GM19468 (cell line): ENCODE data around the gene ABCA9.

Experiments used
- ATAC-seq: cut with Tn5 transposase; IDR thresholded peaks from one replicate; pipeline ENCODE4 v1.9.1; 2021; ENCODE audit warnings: mild to moderate bottlenecking, moderate library complexity, moderate number of reproducible peaks; ENCODE audit not compliant: unreplicated experiment; ENCODE audit errors: extremely low read depth

ABCA9 gene

DNA sequence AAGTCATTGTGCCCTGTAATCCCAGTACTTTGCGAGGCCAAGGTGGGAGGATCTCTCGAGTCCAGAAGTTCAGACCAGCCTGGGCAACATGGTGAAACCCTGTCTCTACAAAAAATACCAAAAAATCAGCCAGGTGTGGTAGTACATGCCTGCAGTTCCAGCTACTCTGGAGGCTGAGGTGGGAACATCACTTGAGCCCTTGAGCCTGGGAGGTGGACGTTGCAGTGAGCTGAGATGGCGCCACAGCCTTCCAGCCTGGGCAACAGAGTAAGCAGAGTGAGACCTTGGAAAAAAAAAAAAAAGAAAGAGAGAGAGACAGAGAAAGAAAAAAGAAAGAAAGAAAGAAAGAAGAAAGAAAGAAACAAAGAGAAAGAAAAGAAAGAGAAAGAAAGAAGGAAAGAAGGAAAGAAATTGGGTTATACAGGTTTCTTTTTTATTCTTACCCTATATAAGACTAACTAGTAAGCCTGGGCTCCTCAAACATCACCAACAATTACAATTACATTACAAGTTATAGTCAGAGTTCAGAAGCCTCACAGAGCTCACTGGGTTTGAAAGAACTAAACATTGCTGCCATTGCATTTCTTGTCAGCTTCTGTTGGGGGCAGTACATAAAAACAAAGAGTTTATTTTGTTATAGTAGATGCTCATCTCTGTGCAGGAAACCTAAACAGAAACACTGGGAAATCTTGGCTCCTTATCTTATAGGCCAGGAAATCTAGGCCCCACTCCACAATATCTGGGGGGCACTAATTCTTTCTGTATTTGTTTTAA lies 6.7 kb upstream of the ABCA9 start:
- ATAC-seq, result no peak

- ATAC-seq, result no peak
Measured at GRCh38 chr17:69066482-69066881, 5.8 kb upstream of the ABCA9 start.

DNA sequence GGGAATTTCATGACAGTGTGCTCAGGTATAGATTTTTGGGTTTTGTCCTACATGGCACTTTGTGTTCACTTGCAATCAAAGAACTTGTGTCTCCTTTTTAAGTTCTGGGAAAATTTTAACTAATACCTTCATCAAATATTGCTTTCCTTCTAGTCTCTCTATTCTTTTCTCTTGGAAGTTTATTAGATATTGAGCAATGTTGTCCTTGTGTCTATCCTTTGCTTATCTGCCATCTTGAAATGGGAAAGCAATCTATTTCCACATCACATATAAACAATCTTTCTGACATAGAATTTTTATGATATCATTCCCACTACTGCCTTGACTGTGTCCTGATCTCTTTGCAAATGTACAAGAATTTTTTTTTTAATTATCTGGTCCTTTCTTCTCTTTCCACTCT lies 4.4 kb upstream of the ABCA9 start:
- no peak for ATAC-seq

DNA sequence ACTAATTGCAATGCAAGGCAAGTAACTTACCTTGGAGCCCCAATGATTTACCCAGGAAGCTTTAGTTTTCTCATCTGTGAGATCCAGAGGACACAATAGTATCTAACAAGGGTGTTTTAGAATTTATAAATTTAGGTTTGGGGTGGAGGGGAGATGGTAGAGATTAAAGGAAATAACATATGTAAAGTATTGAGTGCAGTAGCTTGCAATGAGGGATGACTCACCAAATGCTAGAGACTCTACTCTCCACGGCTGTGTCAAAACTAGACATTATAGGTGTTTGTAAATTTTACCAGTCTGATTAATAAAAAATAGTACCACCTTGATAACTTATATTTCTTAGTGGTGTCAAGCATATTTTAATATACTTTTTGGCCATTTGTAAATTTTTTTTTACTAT lies 3.7 kb upstream of the ABCA9 start:
- ATAC-seq, result no peak

DNA sequence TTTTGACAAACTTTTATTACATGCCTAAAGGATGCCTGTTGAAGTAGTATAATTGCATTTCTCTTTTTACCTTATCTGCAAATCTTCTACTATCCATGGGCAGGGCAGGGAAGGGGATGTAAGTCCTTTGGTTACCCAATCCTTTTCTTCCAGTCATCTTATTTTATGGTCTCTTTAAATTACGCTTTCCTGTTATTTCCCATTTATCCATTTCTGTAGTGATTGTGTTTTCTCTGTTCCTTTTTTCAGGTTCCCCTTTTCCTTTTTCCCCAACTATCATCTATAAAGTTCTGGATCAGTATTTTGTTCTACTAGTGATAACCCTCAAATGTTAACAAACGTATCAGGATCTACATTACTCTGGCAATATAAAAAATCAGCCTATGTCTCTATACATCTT lies 3.3 kb upstream of the ABCA9 start:
- no peak for ATAC-seq

GRCh38 chr17:69062860-69063581 lies 2.3 kb upstream of the ABCA9 start:
- no peak for ATAC-seq

DNA sequence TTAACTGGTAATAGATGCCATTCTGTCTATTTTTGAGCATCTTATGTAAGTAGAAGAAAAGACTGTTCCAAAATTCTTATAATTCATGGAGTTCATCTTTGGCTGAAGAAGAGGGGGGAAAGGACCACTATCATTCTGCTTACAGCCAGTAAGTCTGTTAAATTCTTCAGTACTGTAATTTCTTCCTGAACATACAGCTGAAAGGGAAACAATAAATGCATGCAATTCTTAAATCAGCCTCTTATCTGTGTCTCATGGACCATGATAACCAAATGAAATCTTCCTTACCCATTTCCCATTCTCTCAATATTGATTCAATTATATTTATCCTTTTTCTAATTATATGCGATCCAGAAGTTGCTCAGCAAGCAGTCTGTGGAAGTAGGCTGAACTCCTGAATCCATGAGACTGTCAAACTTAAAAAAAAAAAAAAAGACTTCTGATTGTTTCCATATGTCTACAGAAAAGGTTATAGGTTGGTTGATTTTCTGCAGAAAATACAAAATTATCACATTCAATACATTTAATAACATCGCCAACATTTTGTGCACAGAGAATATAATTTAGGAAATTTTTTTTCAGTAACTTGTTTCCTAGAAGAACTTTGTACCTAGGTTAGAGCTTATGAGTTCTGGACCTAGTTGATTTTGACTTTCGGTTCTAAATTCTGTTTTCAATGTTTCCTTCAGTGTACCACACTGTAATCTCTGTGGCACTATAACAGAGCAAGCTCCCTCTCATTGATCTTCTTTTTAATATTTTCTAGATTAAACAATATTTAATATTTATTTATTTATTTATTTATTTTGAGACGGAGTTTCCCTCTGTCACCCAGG lies 1.2 kb upstream of the ABCA9 start:
- no peak for ATAC-seq

GRCh38 chr17:69059458-69060175 lies 1.1 kb downstream of the ABCA9 start:
- ATAC-seq, result no peak

DNA sequence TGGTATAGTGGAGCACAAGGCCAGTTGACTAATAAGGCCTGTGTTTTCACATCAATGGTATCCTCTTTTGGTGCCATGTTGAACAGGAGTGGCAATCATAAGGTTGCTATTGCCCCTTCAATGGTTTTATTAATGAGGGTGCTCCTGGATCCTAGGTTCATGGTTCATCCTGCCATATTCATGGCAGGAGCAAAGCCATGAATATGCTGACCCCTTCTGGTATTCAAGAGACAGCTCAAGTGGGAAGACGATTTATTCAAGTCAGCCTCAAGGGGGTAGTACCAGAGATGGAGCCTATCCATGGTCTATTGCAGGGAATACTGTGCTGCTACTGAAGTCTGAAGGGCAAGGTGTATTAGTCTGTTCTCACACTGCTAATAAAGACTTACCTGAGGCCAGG lies 2.6 kb downstream of the ABCA9 start:
- ATAC-seq, result no peak

- ATAC-seq, result no peak
Measured at GRCh38 chr17:69057280-69057679, 3.4 kb downstream of the ABCA9 start.

GRCh38 chr17:69056179-69056823 lies 4.4 kb downstream of the ABCA9 start:
- no peak for ATAC-seq

DNA sequence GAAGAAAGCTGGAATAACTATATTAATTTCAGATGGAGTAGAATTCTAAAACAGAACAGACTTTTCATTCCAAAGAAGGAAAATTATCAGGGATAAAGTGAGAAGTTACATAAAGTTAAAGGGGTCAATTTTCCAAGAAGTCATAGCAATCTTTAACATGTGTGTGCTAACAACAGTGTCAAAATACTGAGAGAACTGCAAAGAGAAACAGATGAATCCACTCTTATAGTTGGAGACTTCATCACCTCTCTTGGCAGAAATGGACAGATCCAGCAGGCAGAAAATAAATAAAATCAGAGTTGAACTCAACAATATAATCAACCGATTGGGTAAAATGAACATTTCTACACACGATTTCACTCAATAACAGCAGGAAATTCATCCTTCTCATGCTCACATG lies 5.4 kb downstream of the ABCA9 start:
- no peak for ATAC-seq

DNA sequence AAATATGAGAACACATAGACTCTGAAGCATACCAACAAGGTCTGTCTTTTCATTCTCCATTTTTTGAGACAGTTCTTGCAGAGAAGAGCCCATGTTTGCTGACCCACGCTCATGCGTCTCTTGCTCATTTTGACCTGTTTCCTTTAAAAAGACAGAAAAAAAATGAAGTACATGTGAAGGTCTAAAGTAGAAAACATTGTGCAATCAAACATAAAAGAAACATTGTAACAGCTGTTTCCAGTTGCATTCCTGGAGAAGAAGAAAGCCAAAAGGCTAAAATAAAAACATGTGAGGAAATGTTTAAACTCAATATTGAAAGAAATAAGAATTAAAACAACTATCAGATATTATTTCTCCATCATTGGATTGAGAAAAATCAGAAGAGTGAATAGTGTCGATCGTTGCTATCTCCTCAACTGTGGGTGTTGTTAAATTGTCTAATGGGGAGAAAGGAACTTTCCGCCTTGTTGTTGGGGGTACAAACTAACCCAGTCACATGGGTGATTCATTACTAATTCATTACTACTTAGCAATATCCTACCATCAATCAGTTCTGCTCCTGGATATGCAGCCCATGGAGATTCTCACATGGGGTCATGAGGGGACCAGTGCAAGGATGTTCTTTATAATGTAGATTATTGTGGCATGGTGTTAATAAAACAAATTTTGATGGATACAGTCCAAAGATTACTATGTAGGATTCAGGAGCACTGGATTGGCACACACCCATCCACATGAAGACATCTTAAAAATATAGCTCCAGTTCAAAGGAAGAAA lies 9.5 kb downstream of the ABCA9 start:
- ATAC-seq, result no peak

DNA sequence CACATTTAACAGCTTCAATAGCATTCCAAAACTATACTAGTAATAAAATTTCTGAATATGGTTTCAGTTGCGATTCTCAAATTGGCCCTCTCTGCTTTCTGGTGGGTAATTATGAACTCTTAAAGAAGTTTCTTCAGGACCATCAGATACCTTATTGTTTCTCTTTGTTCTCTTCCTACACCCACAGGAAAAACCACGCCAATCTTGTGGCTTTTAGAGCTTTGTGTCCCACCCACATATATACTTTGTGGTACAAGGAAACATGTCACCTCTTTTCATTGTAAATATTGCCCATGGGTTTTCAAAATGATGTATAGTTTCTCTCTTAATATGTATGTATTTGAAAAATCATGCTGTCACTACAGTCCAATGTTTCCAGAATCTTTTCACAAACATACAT lies 12.1 kb downstream of the ABCA9 start:
- no peak for ATAC-seq

- ATAC-seq, result no peak
Measured at GRCh38 chr17:69047368-69048263, 13.1 kb downstream of the ABCA9 start.

DNA sequence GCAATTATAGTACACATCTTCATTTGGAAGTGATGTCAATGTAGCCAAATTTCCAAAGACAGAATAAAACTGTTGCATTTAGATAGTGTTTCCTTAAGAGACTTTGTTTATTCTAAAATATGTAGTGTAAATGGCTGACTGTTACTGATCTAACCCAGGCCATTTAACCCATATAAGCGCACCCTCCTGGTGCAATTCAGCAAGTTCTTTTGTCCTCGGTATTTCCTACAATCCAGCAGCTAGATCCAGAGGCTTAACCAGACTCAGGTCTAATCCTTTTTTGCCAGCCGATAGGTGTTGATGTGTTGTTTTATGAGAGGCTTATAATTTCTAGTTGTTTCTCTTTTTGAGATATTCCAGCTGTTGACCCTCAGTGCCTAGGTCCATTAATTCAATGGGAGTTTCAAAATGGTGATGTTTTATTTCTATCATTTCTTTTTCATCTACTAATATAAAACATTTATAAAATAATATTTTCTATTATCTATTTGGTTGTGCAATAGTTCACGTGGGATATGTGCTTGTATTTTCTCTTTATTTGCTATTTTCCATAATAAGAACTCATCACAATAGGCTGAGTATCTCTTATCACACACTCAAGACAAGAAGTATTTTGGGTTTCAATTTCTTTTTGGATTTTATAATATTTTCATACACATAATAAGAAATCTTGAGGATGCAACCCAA lies 14.5 kb downstream of the ABCA9 start:
- no peak for ATAC-seq

- no peak for ATAC-seq
Measured at GRCh38 chr17:69045646-69046045, 15.1 kb downstream of the ABCA9 start.

- no peak for ATAC-seq
Measured at GRCh38 chr17:69044371-69044770, 16.4 kb downstream of the ABCA9 start.
